Astrocyte of the hippocampus (primary cell): ENCODE results near the gene DLGAP4.

Experiments
- DNase-seq: peaks from one replicate; pipeline ENCODE4 v3.0.0; 2011; ENCODE audit warnings: low read depth, low spot score

The DLGAP4 gene

GRCh38 chr20:36275011-36275410, 31.1 kb upstream of the DLGAP4 start:
- no peak for DNase-seq

DNA sequence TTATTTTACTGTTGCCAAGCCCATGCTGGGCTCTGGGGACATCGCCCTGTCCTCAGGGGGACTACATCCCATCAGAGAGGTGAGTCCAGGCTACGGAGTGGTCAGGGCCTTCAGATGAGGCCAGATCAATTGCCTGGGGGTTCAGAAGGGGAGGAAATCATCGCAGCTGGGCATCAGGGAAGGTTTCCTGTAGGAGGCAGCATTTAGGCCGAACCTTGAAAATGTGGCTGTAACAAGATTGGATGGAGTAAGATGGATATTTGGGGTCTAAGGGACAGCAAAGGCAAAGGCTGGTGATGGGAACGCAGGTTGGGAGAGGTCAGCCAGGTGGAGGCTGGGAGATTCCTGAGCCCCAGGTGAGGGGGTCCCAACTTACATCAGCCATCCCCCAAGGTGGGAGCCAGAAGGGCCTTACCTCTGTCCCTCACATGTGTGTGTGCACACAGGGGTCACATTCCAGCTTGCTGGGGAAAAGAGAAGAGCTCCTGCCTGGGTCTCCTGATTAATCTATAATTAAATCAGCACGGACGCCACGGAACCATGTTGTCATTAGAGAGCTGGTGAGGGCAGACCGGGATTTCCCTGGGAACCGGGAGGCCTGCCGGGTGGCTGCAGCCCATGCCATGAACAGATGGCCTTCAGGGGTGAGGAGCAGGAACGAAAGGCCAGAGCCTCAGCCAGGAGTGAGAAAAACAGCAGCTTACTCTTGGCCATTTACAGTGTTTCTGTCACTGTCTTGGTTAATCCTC, 30.5 kb upstream of the DLGAP4 start:
- no peak for DNase-seq

DNA sequence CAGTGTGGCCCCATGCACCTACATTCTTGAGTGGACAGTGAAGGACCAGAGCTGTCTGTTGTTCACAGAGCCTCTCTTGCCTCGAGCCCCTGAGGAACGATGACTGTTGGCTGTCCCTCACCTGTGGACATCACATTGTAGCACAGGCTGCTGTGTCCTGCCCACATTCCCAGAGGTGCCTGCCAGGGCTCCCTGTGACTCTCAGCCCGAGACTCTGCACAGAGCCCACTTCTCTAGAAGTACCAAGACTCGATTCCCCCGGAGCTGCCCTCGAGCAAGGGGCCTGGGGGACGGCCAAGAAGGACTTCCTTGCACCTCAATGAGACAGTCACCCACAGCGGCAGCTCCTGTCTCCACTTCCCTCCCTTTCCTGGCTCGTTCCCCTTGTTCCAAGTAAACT, 28.6 kb upstream of the DLGAP4 start:
- DNase-seq: no peak

DNA sequence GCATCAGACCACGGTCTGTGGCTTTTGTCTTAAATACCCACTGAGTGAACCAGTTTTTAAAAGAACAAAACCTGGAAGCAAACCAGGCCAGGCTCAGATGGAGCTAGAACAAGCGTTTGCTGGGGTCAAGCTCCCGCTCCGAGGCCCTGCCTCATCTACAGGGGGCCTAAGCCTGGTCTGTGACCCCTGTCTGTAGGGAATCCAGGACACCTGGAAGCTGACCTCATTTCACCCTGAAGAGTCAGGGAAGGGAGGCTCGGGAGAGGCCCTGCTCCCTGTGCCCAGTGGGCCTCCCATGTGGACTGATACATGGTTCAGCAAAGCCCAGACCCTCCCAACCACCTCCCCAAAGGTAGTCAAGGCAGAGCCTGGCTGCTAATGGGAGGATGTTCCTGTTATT, 26.8 kb upstream of the DLGAP4 start:
- no peak for DNase-seq

GRCh38 chr20:36279776-36280175, 26.4 kb upstream of the DLGAP4 start:
- DNase-seq: no peak

DNA sequence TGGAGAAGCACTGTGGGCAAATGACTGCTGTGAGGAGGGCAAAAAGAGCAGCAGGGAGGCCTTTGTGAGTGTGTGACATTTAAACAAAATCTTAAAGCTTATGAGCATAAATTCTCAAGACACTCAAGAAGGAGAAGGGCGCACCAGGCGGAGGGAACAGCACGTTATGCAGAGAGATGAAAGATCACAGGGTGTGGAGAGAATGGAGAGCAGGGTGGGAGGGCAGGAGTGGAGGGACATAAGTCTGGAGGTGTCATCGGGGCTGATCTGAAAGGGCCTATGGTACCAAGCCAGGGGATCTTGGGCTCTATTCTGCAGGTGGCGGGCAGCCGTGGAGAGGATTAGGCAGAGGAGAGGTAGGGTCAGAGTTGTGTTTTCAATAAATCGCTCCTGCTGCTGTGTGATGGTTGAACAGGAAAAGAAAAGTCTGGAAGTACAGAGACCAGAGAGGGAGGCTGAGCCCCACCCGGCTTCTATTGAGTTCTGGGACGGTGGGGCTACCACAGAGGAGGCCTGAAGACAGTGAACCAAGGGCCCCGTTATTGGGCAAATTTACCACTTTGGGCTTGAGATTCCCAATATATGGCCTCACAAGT, 24.3 kb upstream of the DLGAP4 start:
- no peak for DNase-seq

GRCh38 chr20:36284751-36285150, 21.4 kb upstream of the DLGAP4 start:
- no peak for DNase-seq

- no peak for DNase-seq
These were observed 20.2 kb upstream of the DLGAP4 start for GRCh38 chr20:36285746-36286447.

DNA sequence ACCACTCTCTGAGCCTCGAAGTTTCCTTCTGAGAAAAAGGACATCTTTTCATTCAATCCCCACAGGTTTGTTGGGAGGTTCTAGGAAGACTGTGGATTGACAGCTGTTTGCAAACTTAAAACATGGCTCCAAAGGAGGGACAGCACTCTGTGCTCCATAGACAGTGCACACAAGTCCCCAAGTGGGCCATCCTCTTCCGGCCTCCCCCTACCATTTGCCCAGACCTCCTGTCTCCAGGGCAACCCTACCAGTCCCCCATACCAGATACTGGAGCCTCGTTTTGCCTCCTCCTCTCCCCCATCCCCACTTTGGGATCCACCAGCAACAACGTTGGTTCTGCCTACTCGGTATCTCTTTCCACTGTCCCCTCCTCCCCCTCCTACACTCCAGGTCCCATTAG, 8.5 kb upstream of the DLGAP4 start:
- no peak for DNase-seq

GRCh38 chr20:36298061-36298460, 8.1 kb upstream of the DLGAP4 start:
- DNase-seq: no peak

GRCh38 chr20:36298795-36299339, 7.3 kb upstream of the DLGAP4 start:
- DNase-seq: no peak

DNA sequence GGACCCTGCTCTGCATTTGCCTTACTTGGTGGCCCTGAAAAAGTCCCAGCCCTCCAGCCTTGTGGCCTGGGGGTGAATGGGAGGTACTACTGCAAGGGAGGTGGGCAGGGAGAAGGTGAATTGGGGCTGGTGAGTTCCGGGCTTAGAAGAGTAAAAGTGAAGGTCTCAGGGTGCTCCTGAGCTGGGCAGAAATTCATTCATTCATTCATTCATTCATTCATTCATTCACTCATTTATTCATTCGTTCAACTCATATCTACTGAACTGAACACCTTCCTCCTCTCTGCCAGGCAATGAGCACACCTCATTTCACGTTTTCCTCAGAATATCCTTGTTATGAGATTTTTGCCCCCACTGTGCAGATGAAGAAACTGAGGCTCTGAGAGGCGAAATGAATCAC, 6.7 kb upstream of the DLGAP4 start:
- DNase-seq: no peak

- no peak for DNase-seq
These were observed 4.6 kb upstream of the DLGAP4 start for GRCh38 chr20:36301359-36302119.

- DNase-seq: no peak
These were observed 3.0 kb upstream of the DLGAP4 start for GRCh38 chr20:36303020-36303595.

DNA sequence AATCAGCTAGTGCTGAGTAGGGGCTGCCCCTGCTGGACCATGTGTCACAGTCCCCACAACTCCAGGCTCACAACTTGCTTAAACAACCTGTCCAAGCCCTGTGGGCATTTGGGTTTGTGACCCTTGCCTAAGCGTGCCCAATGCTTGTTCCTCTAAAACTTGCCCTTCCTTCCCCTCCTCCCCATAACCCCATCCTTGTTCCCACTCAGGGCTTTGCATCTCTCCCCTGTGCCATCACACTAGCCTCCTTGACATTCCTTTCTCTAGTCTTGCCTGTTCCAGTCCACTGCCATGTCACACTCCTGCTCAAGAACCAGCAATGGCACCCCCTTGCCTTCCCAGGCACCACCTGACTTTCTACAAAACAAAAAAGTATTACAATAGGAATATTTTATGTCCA, 2.3 kb upstream of the DLGAP4 start:
- DNase-seq: no peak

GRCh38 chr20:36304786-36305495, 1.2 kb upstream of the DLGAP4 start:
- DNase-seq: no peak

DNA sequence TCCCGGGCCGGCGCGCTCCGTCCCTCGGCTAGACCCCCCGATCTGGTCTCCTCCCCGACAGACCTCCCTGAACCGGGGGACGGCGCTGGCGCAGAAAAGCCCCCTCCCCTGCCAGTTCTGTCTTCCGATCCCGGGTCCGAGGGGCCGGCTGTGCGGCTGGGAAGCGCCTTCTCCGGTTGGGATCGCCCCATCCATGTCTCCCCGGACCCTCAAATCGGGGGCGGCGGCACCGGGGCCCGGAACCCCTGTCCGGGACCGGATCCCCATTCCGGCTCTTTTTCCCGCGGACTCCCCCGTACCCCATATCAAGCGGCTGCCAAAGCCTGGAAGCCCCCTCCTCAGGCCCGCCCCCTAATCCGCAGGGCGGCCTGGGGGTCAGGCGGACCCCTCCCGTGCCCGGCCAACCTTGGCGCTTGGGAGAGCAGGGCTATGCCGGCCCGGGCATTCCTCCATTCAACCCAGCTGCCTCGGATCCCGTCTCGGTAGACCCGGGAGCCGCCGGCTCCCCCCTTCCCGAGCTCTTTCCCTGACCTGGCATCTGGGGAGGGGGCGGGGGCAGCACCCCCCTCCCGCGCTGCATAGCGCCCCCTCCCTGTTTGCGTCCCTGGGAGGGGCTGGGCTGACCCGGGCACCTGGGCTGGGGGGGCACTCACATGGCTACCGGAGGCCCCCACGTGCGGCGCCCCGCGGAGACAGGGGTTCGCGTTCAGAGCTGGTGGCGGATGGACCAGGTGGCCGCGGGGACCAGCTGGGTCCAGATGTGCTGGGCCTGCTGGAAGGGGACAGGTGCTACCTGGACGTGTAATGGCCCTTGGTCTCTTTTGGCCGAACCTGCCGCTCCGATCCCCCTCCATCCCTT, 643 bp downstream of the DLGAP4 start:
- no peak for DNase-seq

GRCh38 chr20:36307412-36308325, 1.5 kb downstream of the DLGAP4 start:
- DNase-seq: no peak

GRCh38 chr20:36308353-36308752, 2.2 kb downstream of the DLGAP4 start:
- DNase-seq: no peak
